Measurements from ENCODE around the gene STN1. TPM values are rescaled to one million over a fixed set of nuclear protein-coding genes. Genes with fewer than 3 reads are reported as not detected.

The STN1 gene
- total and polyA plus RNA-seq, 10 of the 15 experiments (the other 5 are each of a cell fraction or from before 2014, with no cell fraction given), result 22.2 to 31.8 (median 28.5) TPM

DNA sequence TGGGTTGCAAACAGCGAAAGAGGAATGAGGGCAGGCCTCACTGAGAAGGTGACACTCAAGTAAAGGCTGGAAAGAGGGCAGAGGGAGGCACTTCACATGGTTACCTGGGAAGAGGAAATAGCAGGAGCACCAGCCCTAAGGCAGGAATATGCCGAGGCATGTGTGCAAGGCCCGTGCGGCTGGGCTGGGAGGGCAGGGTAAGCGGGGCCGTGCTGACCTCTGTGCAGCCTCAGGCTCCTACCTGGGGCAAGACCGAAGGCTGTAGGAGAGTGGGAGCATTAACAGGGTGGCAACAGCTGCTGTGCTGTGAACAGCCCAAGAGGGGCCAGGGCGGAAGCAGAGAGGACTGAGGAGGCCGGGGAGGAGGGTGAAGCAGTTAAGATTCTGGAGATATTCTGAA lies 38.6 kb downstream of the STN1 start:
- no peak overlapping the region for H3K4me3 ChIP-seq
- CTCF ChIA-PET, result interaction anchor here (3.1 kb wide), 1 partner anchor 167 kb away, joined by 12 read pairs; no protein-coding TSS in a partner anchor
- intact Hi-C loops (cut with micrococcal nuclease; ENCODE audit: unreplicated experiment) (no loop called here), in situ Hi-C loops (cut with MboI) (no loop called here)
- no peaks in the 10 kb centered on the region for H3K79me2 ChIP-seq (ENCODE audit: control insufficient read depth, insufficient read depth, low read length)
- no peak overlapping the region for H3K27ac ChIP-seq (ENCODE audit: control insufficient read depth, insufficient read depth)
- H3K36me3 ChIP-seq (ENCODE audit: control insufficient read depth in 2 of 2, insufficient read depth in 2 of 2, low read length in 1 of 2), result peaks cover 0 to 11% of the 10 kb centered on the region in 2 experiments; a peak in 1 of 4 replicates
- RAD21 ChIA-PET (ENCODE audit: unreplicated experiment), result no interaction called here
- SMC1A ChIA-PET (ENCODE audit: uncharacterized antibody, unreplicated experiment), result interaction anchor here (1.4 kb wide), 1 partner anchor 33 kb away, joined by 3 read pairs; no protein-coding TSS in a partner anchor
- H3K9me3 ChIP-seq (replicated peaks; ENCODE audit: control insufficient read depth, insufficient read depth, low read length), result no peaks in the 10 kb centered on the region
- DNase-seq (ENCODE audit: low read depth, low spot score) (no peak), ATAC-seq (no peak), FAIRE-seq (no peak)
- no peak overlapping the region for H3K9ac ChIP-seq (ENCODE audit: control insufficient read depth, insufficient read depth, low read length)
- no peak overlapping the region for H2AFZ ChIP-seq (ENCODE audit: control insufficient read depth, low read depth, low read length)
- H4K20me1 ChIP-seq (ENCODE audit: control insufficient read depth, insufficient read depth), result no peaks in the 10 kb centered on the region
- POLR2A ChIA-PET, result no interaction called here
- WGBS (ENCODE audit: insufficient coverage, insufficient replicate concordance, low lambda C conversion rate, missing lambda C conversion rate), result 87% methylated on average over 8 of the region's 9 CpGs
- H3K27me3 ChIP-seq (replicated peaks in 1 of 2; ENCODE audit: control insufficient read depth in 2 of 2, insufficient read depth in 2 of 2, low read length in 1 of 2), result no peaks in the 10 kb centered on the region
- no TSS peak for BruUV-seq (replicated peaks)
- no peaks in the 10 kb centered on the region for H3K4me1 ChIP-seq (ENCODE audit: control insufficient read depth, insufficient read depth, low read length)
- TF ChIP-seq ESRRA (IDR thresholded peaks at IDR 0.05; ENCODE audit: low read length) (no peak), SMC3 (IDR thresholded peaks at IDR 0.05; ENCODE audit: borderline replicate concordance, low read length) (no peak), NR2C2 (IDR thresholded peaks at IDR 0.05; ENCODE audit: borderline replicate concordance, control insufficient read depth, insufficient read length, low read depth) (no peak)
- H3K4me2 ChIP-seq (ENCODE audit: control insufficient read depth, insufficient read depth), result no peak overlapping the region

- SMC1A ChIA-PET (ENCODE audit: uncharacterized antibody, unreplicated experiment), result interaction anchor here (0.6 kb wide), 1 partner anchor 345 kb away, joined by 3 read pairs; no protein-coding TSS in a partner anchor
- RAD21 ChIA-PET (ENCODE audit: unreplicated experiment), result no interaction called here
- 96% methylated on average over 1 of the region's 1 CpG for WGBS (ENCODE audit: insufficient coverage, insufficient replicate concordance, low lambda C conversion rate, missing lambda C conversion rate)
- no peak overlapping the region for H2AFZ ChIP-seq (ENCODE audit: control insufficient read depth, low read depth, low read length)
- H3K9me3 ChIP-seq (replicated peaks; ENCODE audit: control insufficient read depth, insufficient read depth, low read length), result no peaks in the 10 kb centered on the region
- CTCF ChIA-PET, result interaction anchor here (1.5 kb wide), 1 partner anchor 10 kb away, joined by 4 read pairs; no protein-coding TSS in a partner anchor
- FAIRE-seq (no peak), DNase-seq (ENCODE audit: low read depth, low spot score) (no peak), ATAC-seq (no peak)
- no peaks in the 10 kb centered on the region for H3K27me3 ChIP-seq (replicated peaks in 1 of 2; ENCODE audit: control insufficient read depth in 2 of 2, insufficient read depth in 2 of 2, low read length in 1 of 2)
- no peak overlapping the region for H3K27ac ChIP-seq (ENCODE audit: control insufficient read depth, insufficient read depth)
- H3K4me2 ChIP-seq (ENCODE audit: control insufficient read depth, insufficient read depth), result no peak overlapping the region
- intact Hi-C loops (cut with micrococcal nuclease; ENCODE audit: unreplicated experiment) (no loop called here), in situ Hi-C loops (cut with MboI) (no loop called here)
- no peak overlapping the region for H3K9ac ChIP-seq (ENCODE audit: control insufficient read depth, insufficient read depth, low read length)
- no peaks in the 10 kb centered on the region for H3K4me1 ChIP-seq (ENCODE audit: control insufficient read depth, insufficient read depth, low read length)
- no peaks in the 10 kb centered on the region for H4K20me1 ChIP-seq (ENCODE audit: control insufficient read depth, insufficient read depth)
- no peaks in the 10 kb centered on the region for H3K79me2 ChIP-seq (ENCODE audit: control insufficient read depth, insufficient read depth, low read length)
- no TSS peak for BruUV-seq (replicated peaks)
- TF ChIP-seq CEBPB (IDR thresholded peaks at IDR 0.05; ENCODE audit: borderline replicate concordance in 1 of 2, low read depth in 2 of 2, low read length in 2 of 2), result no peak
- TF ChIP-seq POLR2A (IDR thresholded peaks at IDR 0.05; ENCODE audit: low read depth, low read length), result no peak
- no peak for TF ChIP-seq BACH1 (IDR thresholded peaks at IDR 0.05; ENCODE audit: borderline replicate concordance)
- TF ChIP-seq RCOR1 (conservative IDR thresholded peaks at IDR 0.05; ENCODE audit: low read depth, low read length), result no peak
- POLR2A ChIA-PET, result no interaction called here
- H3K36me3 ChIP-seq (ENCODE audit: control insufficient read depth in 2 of 2, insufficient read depth in 2 of 2, low read length in 1 of 2), result peaks cover 0 to 11% of the 10 kb centered on the region in 2 experiments; a peak in 1 of 4 replicates
- no peak overlapping the region for H3K4me3 ChIP-seq
Observed at GRCh38 chr10:103877861-103878260, 40.1 kb downstream of the STN1 start.

Data from GM12878 (cell line).